Measurements from ENCODE around the gene FAM9C.

FAM9C gene

DNA sequence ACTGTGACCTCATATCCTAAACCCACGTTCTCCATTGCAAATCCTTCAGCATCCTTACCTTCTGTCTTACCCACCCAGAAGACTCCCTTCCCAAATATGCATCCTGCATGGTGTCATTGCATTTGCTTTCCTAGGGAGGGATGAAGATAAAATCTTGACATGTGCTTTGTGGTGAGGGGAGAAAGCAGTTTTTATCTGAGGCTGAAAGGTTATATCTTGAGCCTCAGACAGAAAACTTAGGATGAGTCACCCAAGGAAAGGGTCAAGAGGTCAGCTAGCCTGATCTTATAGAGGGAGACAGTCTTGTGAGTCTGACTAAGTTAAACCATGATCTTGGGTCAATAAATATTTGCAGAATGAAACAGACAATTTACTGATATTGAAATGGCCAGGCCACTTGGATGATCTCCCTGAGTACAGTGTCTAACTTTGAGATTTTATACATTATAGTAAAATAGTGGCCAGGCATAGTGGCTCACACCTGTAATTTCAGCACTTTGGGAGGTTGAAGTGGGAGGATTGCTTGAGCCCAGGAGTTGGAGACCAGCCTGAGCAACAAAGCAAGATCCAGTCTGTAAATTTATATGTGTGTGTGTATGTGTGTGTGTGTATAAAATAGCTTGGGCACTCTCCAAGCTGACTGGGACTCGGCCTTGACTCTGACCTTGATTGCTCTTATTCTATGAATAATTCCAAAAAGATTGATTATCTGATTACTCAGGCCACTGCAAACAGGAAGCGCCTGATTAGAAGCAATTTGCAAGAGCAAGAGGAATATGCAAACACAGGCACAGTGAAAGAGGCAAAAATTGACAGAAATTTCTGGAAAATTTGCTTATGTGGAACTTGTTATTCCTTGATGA lies 15.4 kb upstream of the FAM9C start:
- TF ChIP-seq, protein P1, sequence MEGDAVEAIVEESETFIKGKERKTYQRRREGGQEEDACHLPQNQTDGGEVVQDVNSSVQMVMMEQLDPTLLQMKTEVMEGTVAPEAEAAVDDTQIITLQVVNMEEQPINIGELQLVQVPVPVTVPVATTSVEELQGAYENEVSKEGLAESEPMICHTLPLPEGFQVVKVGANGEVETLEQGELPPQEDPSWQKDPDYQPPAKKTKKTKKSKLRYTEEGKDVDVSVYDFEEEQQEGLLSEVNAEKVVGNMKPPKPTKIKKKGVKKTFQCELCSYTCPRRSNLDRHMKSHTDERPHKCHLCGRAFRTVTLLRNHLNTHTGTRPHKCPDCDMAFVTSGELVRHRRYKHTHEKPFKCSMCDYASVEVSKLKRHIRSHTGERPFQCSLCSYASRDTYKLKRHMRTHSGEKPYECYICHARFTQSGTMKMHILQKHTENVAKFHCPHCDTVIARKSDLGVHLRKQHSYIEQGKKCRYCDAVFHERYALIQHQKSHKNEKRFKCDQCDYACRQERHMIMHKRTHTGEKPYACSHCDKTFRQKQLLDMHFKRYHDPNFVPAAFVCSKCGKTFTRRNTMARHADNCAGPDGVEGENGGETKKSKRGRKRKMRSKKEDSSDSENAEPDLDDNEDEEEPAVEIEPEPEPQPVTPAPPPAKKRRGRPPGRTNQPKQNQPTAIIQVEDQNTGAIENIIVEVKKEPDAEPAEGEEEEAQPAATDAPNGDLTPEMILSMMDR (IDR thresholded peaks at IDR 0.05): no peak
- no peak overlapping the region for H3K4me3 ChIP-seq
- H3K27ac ChIP-seq: no peak overlapping the region
- DNase-seq (ENCODE audit: low spot score): no peak

DNA sequence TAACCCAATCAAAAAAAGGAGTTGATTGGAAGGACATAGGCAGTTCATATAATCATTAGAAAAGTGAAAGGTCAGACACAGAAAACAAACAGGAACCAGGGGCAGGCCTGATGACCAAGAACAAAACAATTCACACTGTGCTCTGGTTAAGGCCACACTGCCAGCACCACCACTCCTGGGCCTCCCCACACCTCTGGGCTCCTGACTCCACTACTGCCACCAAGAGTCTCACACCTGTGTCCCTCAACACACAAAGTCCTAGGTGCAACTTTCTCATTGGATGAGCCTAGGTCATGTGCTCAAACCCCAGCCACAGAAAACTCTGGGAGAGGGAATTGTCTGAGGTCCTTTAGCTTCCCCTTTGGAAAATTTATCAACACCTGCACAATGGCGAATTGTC lies 11.1 kb upstream of the FAM9C start:
- no peak overlapping the region for H3K4me3 ChIP-seq
- no peak for DNase-seq (ENCODE audit: low spot score)
- no peak overlapping the region for H3K27ac ChIP-seq
- TF ChIP-seq, protein P1 (IDR thresholded peaks at IDR 0.05): no peak

DNA sequence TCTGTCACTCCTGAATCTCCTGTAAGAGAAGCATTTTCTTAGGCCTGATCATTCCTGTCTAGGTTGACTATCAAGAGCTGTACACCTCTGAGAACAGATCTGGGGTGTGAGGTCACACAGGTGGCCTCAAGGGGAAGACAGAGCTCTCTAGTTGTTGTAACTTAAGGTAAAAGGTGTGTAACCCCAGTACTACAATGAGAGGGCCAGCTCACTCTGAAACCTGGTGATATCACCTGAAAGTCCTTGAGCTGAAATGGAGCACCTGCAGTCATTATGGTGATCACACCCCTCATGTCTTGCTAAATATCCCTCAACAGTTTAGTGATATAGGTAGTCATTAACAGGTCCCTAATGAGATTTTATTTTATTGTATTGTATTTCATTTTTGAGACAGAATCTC lies 8.8 kb upstream of the FAM9C start:
- TF ChIP-seq, protein P1 (IDR thresholded peaks at IDR 0.05): no peak
- Histone ChIP-seq H3K4me3 (no peak overlapping the region), H3K27ac (no peak overlapping the region)
- no peak for DNase-seq (ENCODE audit: low spot score)

- no peak for DNase-seq (ENCODE audit: low spot score)
- no peak overlapping the region for H3K4me3 ChIP-seq
- H3K27ac ChIP-seq: peak overlapping the region in 1 of 2 donors; percentile 36
- TF ChIP-seq, protein P1 (IDR thresholded peaks at IDR 0.05): no peak
Observed at GRCh38 chrX:13051529-13052172, 7.2 kb upstream of the FAM9C start.

GRCh38 chrX:13051167-13051528 lies 6.7 kb upstream of the FAM9C start:
- H3K27ac ChIP-seq: no peak overlapping the region
- no peak overlapping the region for H3K4me3 ChIP-seq
- DNase-seq (ENCODE audit: low spot score): no peak
- TF ChIP-seq, protein P1 (IDR thresholded peaks at IDR 0.05): no peak

DNA sequence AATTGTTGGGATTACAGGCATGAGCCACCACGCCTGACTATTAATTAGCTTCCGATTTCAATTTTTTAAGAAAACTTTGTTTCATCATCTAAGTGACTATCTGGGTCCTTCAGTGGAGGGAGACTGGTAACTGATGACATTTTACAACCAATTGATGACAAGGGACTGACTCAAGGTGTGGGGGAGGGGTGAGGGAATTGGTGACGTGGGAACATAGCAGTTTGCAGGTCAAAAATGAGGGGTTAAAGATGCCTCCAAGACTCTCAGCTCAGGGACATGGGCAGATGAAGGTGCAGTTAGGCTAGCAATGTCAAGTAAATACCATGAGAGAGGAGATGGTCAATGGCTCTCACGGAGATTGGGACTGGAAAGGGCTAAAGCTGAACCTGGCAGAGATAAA lies 5.7 kb upstream of the FAM9C start:
- TF ChIP-seq, protein P1 (IDR thresholded peaks at IDR 0.05): no peak

DNA sequence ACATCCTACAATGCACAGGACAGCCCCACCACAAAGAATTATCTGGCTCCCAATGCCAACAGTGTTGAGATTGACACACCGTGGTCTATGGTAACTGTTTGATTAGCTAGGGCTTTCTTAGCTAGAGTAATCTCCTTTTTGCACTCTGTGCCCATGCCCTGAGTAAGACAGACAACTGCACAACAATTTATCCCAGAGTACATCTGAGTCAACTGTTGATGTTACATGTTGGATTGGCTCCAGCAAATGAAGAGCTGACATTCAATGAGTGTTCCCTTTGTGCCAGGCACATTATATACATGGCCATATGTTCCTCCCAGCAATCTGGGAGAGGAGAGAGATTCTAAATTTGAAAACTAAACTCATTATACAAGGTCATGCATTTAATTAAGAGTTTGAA lies 3.9 kb upstream of the FAM9C start:
- H3K27ac ChIP-seq: no peak overlapping the region
- H3K4me3 ChIP-seq: no peak overlapping the region
- TF ChIP-seq, protein P1 (IDR thresholded peaks at IDR 0.05): no peak
- no peak for DNase-seq (ENCODE audit: low spot score)

More for the DNA sequence above, 5.7 kb upstream of the FAM9C start:
- H3K4me3 ChIP-seq: no peak overlapping the region
- DNase-seq (ENCODE audit: low spot score): no peak
- H3K27ac ChIP-seq: no peak overlapping the region
